Measurements from ENCODE around the gene PCDHGA5.
A peak's percentile ranks its signal among the peaks of the same experiment; 100 is the strongest.
"Not testable (repeated sequence)": the region's sequence is repeated elsewhere in the genome, so short reads cannot be mapped to it uniquely, and the experiment has no call there.

GRCh38 chr5:141397756-141398551 is 34.0 kb downstream of the PCDHGA5 start, which contains the start of gene PCDHGB5:
- peak; percentile 25 to 42 for TF ChIP-seq CTCF (IDR thresholded peaks at IDR 0.05)
- not testable (repeated sequence) for TF ChIP-seq POLR2AphosphoS5, POLR2A (IDR thresholded peaks at IDR 0.05)

Data from suprapubic skin (tissue), 4 donors.